Natural killer cell (primary cell): ENCODE data around the gene ZDHHC3. TPM values are rescaled to one million over a fixed set of nuclear protein-coding genes. Genes with fewer than 3 reads are reported as not detected.

Experiments used
- ATAC-seq, 3 donors: fragments of 150-1000 bp in 2 of 3; fragments of 200-7000 bp in 1 of 3; cut with Tn5 transposase; 1 replicate in 1 of 3; 2 replicates in 2 of 3; pipeline ENCODE4 v1.10.0; 2021; ENCODE audit warnings: mild to moderate bottlenecking in 2 of 3, moderate library complexity in 2 of 3
- DNase-seq, 2 donors: peaks; one replicate each; pipeline versions ENCODE4 v3.0.0 to v3.0.0-alpha.2; 2013 to 2021; ENCODE audit warnings: mixed read lengths in 1 of 2
- H3K27ac ChIP-seq: one replicate; pipeline ENCODE4 v1.5.1; 2013; ENCODE audit warnings: mild to moderate bottlenecking, low read length
- H3K27me3 ChIP-seq: one replicate; pipeline ENCODE4 v1.6.1; 2013; ENCODE audit warnings: low read length; ENCODE audit not compliant: control insufficient read depth, insufficient read depth
- H3K36me3 ChIP-seq: one replicate; pipeline ENCODE4 v1.6.1; 2013; ENCODE audit warnings: low read length; ENCODE audit not compliant: control insufficient read depth, insufficient read depth
- H3K4me1 ChIP-seq: one replicate; pipeline ENCODE4 v1.6.1; 2013; ENCODE audit warnings: low read length; ENCODE audit not compliant: control insufficient read depth, insufficient read depth
- H3K4me3 ChIP-seq: one replicate; pipeline ENCODE4 v1.5.1; 2013; ENCODE audit warnings: low read length
- H3K9me3 ChIP-seq: one replicate; pipeline ENCODE4 v1.6.1; 2013; ENCODE audit warnings: low read length; ENCODE audit not compliant: control insufficient read depth, insufficient read depth
- H3K27ac Mint-ChIP-seq, 2 donors: one replicate each; pipeline ENCODE4 v1.8.0; 2022; ENCODE audit warnings: mild to moderate bottlenecking in 2 of 2, mixed read lengths in 2 of 2, moderate library complexity in 1 of 2
- H3K27me3 Mint-ChIP-seq, 2 donors: one replicate each; pipeline ENCODE4 v1.8.0; 2022; ENCODE audit warnings: low read depth in 2 of 2, mixed read lengths in 2 of 2
- H3K36me3 Mint-ChIP-seq: one replicate; pipeline ENCODE4 v1.8.0; 2022; ENCODE audit warnings: mixed read lengths
- H3K4me1 Mint-ChIP-seq, 2 donors: one replicate each; pipeline ENCODE4 v1.8.0; 2022; ENCODE audit warnings: mixed read lengths in 2 of 2
- H3K4me3 Mint-ChIP-seq: one replicate; pipeline ENCODE4 v1.8.0; 2022; ENCODE audit warnings: mild to moderate bottlenecking, moderate library complexity, mixed read lengths
- H3K9me3 Mint-ChIP-seq, 2 donors: one replicate each; pipeline ENCODE4 v1.8.0; 2022; ENCODE audit warnings: mixed read lengths in 2 of 2
- WGBS: methylation state at CpG from one replicate; pipeline ENCODE4 v1.1.7; 2013; ENCODE audit warnings: missing lambda C conversion rate; ENCODE audit not compliant: insufficient coverage; 5-methylcytosine and 5-hydroxymethylcytosine counted together
- intact Hi-C: fragments of 100-400 bp; cut with micrococcal nuclease; formaldehyde crosslinking; loops from one replicate; pipeline ENCODE4 v1.14.2; 2022
- total RNA-seq, 4 donors: library from RNA; stranded (reverse); fragments of 120-200 nt in 1 of 4; gene quantifications; one replicate each; pipeline versions ENCODE4 v1.2.3 to v1.2.4, GENCODE V29; 2013 to 2022
- TF ChIP-seq, protein P1 (sequence below): fragments of 200-600 bp; IDR thresholded peaks from one replicate; pipeline ENCODE4 v1.8.0; 2022; ENCODE audit warnings: antibody characterized with exemption

ZDHHC3 gene
- total RNA-seq, 3 donors from 2014 or later (not counting 1 experiment from before 2014, with no cell fraction given): 62.3 to 100.0 (median 78.6) TPM

DNA sequence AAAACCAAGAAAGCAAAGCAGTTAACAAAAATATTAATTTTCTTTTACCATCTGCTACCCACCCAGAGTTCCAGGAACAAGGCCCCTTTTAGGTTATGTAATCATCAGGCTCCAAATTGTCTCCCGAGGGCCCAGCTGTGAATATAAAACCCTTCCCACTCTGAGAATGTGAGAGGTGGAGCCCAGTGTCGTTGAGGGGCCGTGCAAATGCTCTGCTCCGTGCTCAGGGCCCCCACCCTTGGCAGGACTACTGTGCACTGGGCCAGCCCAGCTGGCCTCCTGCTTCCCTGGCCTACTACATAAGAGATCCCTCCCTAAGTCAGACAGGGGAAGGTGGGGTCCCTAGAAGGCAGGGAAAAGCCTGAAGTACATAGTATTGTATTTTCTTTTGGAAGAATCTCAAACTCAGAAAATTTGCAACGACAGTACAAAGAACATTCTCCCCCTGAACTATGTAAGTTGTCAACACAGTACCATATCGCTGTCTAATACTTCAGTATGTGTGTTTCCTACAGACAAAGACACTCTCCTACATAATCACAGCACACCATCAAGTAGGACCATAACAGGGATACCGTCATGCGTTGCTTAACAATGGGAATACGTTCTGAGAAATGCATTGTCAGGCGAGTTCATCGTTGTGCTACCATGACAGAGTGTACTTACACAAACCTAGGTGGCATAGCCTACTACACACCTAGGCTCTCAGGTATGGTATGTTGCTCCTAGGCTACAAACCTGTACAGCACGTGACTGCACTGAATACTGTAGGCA is 45.7 kb upstream of the ZDHHC3 start:
- Mint-ChIP-seq H3K27me3 (no peaks in the 10 kb centered on the region), H3K4me1 (peaks cover 11 to 33% of the 10 kb centered on the region in 2 donors), H3K27ac (peak overlapping the region; percentile 6 to 42), H3K9me3 (no peaks in the 10 kb centered on the region), H3K36me3 (no peaks in the 10 kb centered on the region), H3K4me3 (no peak overlapping the region)
- Histone ChIP-seq H3K27me3 (no peaks in the 10 kb centered on the region), H3K27ac (no peak overlapping the region), H3K4me1 (peaks cover 6% of the 10 kb centered on the region), H3K4me3 (no peak overlapping the region), H3K36me3 (no peaks in the 10 kb centered on the region), H3K9me3 (no peaks in the 10 kb centered on the region)
- no peak for ATAC-seq
- intact Hi-C loops: no loop called here
- no peak for DNase-seq
- 92% methylated on average over 12 of the region's 12 CpGs for WGBS
- TF ChIP-seq, protein P1, sequence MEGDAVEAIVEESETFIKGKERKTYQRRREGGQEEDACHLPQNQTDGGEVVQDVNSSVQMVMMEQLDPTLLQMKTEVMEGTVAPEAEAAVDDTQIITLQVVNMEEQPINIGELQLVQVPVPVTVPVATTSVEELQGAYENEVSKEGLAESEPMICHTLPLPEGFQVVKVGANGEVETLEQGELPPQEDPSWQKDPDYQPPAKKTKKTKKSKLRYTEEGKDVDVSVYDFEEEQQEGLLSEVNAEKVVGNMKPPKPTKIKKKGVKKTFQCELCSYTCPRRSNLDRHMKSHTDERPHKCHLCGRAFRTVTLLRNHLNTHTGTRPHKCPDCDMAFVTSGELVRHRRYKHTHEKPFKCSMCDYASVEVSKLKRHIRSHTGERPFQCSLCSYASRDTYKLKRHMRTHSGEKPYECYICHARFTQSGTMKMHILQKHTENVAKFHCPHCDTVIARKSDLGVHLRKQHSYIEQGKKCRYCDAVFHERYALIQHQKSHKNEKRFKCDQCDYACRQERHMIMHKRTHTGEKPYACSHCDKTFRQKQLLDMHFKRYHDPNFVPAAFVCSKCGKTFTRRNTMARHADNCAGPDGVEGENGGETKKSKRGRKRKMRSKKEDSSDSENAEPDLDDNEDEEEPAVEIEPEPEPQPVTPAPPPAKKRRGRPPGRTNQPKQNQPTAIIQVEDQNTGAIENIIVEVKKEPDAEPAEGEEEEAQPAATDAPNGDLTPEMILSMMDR: no peak

DNA sequence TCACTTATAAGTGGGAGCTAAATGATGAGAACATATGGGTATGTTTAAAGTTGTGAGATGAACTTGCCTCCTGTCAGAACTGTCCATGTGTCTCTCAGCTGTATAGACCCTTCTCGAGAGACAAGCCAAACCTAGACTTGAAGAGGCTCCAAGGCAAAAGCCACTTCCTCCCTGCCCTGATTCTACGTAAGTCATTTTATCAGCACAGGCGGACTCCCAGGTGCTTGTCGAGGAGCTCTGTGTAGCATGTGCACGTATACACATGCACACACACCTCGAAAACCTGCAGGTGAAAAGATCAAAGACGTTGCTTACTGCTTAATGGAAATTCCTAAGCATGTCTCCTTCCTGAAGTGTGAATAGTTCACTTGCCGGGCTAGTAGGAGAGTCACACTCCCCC is 44.6 kb upstream of the ZDHHC3 start:
- peaks cover 11 to 26% of the 10 kb centered on the region in 2 donors for H3K4me1 Mint-ChIP-seq

DNA sequence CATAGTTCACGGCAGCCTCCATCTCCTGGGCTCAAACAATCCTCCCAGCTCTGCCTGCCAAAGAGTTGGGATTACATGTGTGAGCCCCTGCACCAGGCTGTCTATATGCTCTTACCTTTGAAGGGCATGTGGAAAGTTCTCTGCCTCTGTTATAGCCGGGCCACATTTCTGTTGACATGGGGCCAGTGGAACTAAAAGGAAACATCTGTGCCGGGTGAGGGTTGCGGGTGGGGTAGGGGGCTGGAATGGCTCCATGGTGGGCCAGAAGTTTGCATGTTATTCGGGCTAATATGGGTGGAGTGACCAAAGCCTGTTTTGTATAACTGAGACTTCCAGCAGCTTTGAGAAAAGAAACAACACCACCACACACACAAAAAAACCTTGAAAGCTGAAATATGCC is 41.8 kb upstream of the ZDHHC3 start:
- ATAC-seq (no peak), DNase-seq (no peak)
- no peaks in the 10 kb centered on the region for H3K9me3 ChIP-seq
- Mint-ChIP-seq H3K36me3 (peaks cover 5% of the 10 kb centered on the region), H3K27ac (no peak overlapping the region), H3K4me1 (peaks cover 11 to 16% of the 10 kb centered on the region in 2 donors), H3K9me3 (no peaks in the 10 kb centered on the region), H3K27me3 (no peaks in the 10 kb centered on the region), H3K4me3 (no peak overlapping the region)
- no peaks in the 10 kb centered on the region for H3K27me3 ChIP-seq
- H3K36me3 ChIP-seq: peaks cover 7% of the 10 kb centered on the region
- 46% methylated on average over 4 of the region's 5 CpGs for WGBS
- no peaks in the 10 kb centered on the region for H3K4me1 ChIP-seq
- no peak overlapping the region for H3K4me3 ChIP-seq
- TF ChIP-seq, protein P1: no peak
- intact Hi-C loops: no loop called here
- H3K27ac ChIP-seq: no peak overlapping the region

More for the DNA sequence above, 44.6 kb upstream of the ZDHHC3 start:
- no peaks in the 10 kb centered on the region for H3K9me3 ChIP-seq
- H3K27me3 Mint-ChIP-seq: no peaks in the 10 kb centered on the region
- no peak overlapping the region for H3K4me3 ChIP-seq
- peak in 1 of 2 donors; percentile 65 for DNase-seq
- H3K36me3 Mint-ChIP-seq: no peaks in the 10 kb centered on the region
- peak in 1 of 3 donors; percentile 41 for ATAC-seq
- H3K4me1 ChIP-seq: no peaks in the 10 kb centered on the region
- TF ChIP-seq, protein P1: no peak
- intact Hi-C loops: no loop called here
- H3K27ac ChIP-seq: no peak overlapping the region
- no peak overlapping the region for H3K4me3 Mint-ChIP-seq
- no peaks in the 10 kb centered on the region for H3K27me3 ChIP-seq
- peak overlapping the region in 1 of 2 donors; percentile 6 for H3K27ac Mint-ChIP-seq
- H3K36me3 ChIP-seq: no peaks in the 10 kb centered on the region
- H3K9me3 Mint-ChIP-seq: no peaks in the 10 kb centered on the region
- WGBS: 40% methylated on average over 8 of the region's 8 CpGs
